T47D (cell line): ENCODE data around the gene CREBBP.

ENCODE experiments used
- DNase-seq, 2 experiments: peaks; one replicate each; pipeline versions ENCODE4 v3.0.0 to v3.0.0-alpha.2; 2011 to 2012; ENCODE audit warnings: low read depth in 1 of 2, low spot score in 1 of 2
- JUND ChIP-seq: IDR thresholded peaks from 2 replicates; pipeline ENCODE4 v1.6.1; 2012; ENCODE audit warnings: low read depth
- in situ Hi-C: cut with HindIII; loops from 2 replicates; pipeline ENCODE4 v1.10.0; 2016; ENCODE audit warnings: low sequenced_read_pairs, low pct_unique_long_range_greater_than_20kb

The CREBBP gene

DNA sequence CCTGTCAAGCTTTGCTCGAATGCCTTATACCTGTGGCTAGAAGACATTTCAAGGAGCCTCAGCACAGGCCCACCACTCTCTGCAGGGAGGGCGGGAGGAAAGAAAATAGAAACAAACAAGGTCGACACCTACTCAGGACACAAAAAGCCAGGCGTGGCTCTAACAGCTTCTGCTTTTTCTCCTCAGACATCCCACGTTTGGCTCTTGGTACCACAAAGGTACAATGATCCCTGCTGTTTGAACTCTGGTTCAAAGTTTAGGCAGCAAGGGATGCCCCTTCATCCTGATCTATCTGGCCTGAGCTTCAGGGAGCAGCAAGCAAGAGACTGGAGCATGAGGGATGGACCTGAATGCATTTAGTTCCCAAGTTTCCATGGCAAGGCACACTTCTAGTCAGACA lies 57.1 kb downstream of the CREBBP start:
- TF ChIP-seq JUND, result no peak
- in situ Hi-C loops, result no loop called here
- no peak for DNase-seq

DNA sequence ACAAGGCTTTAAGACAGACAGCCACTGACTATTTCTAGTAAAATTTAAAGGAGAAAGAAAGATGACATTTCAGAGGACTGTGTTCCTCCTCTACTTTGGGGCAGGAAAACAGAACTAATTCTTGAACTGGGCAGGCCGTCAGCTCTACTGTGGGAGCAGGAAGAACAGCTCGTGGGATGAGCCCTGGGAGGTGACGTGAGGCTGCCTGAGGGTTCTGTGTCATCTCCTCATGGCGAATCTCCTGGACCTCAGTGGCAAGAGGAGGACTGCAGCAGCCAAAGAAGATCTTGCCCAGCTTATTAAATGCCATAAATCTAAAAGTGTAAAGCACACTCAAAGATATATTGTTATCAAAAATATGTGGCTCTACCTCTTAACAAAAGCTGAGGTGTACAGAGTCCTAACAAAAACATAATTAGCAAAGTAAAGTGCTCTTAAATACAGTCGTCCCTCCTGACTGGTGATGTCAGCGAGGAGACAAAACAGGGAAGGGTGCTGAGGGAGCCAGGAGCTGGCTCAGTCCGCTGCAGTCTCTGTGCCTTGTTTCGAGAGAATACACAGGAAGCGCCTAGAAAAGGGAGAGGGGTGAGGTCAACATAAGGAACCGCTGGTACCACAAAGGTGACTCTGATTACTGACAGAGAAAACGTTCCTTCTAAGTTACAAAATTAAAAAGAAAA lies 58.0 kb downstream of the CREBBP start:
- in situ Hi-C loops, result no loop called here
- no peak for DNase-seq
- no peak for TF ChIP-seq JUND

DNA sequence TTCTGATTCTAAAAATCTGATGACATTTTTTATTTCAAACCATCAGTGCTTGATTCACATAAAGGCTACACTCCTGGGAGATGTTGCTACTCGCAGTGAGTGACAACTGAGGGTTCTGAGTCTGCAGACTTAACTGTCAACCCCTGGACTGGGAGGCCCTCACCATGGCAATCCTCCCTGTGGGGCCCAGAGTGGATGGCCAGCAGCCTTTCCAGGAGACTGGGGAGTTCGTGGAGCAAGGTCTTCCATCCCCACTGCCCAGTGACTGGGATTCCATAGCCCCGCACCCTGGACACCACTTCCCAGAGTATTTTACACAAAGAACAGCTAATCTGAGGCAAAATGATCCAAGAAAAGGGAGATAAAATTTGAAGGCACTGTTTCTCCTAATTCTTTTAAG lies 59.3 kb downstream of the CREBBP start:
- in situ Hi-C loops, result no loop called here
- DNase-seq, result no peak
- no peak for TF ChIP-seq JUND

DNA sequence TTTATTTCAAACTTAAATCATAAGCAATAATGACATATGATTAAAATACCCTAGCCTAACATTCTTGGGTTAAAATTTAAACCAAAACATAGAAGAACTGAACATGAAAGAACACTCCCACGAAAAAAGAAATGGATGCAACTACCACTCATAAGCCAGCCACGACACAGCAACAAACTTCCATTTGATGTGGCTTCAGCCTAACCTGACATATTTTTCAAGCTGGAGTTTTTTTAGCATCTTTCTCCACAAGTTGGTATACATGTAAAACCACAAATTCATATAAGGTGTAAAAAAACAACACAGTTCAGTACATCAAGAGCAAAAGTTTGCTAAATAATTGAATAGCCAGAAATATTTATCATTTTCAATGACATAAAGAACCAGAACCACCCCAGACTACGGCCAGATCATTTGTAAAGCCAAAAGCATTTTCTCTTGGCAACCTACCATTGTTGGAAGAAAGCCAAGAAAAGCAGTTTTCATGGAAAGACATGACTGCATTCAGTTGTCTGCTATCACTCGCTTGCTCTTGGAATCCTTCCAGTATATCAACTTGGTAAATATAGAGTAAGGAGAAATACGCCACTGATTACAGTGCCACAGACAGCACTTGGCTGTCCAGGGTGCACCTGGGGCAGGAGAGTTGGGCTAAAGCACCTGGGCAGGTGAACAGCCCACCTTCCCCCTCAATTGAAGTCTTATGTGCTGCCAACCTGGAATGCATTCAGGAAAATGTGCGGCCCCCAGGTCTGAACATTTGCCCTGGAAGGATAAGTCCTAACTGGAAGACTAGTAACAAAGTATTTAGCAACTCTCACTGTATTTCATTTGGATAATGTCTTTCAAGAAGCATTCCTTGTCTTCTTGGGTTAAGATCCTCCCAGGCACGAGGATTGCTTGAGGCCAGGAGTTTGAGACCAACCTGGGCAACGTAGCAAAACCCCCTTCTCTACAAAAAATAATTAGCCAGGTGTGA lies 60.5 kb downstream of the CREBBP start:
- in situ Hi-C loops, result no loop called here
- no peak for TF ChIP-seq JUND
- DNase-seq, result peak in 1 of 2 experiments; percentile 26

DNA sequence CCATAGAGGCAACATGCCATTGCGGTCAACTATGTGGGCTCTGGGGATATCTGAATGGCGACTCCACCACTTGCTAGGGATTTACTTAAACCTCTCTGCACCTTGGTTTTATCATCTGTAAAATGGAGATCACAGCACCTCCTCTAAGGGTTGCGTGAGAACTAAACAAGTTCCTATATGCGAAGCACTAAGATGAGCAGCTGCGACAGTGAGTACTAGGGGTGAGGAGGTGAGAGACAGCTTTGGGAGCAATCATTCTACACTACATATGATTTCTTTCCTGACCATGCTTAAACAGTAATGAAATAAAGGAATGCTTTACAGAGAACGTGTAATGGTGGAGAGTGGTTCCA lies 61.4 kb downstream of the CREBBP start:
- TF ChIP-seq JUND, result no peak
- in situ Hi-C loops, result no loop called here
- DNase-seq, result no peak

DNA sequence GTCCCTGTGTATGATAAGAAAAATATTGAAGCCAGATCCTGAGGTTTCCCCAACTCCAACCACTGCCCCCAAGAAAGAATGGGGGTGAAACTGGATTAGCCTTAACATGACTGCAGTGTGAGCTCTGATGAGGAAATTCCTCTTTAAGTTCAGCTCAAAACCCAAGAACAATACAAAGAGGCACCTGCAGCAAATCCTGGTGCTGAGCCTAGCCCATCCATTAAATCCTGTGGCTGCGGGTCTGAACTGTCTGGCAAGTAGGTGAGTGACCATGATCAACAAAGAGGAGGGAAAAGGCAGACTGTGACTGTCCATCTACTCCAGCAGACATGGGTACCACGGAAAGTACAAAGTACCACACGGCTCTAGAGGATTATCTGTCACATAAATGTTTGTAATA lies 64.2 kb downstream of the CREBBP start:
- no peak for TF ChIP-seq JUND
- in situ Hi-C loops, result no loop called here
- DNase-seq, result no peak

DNA sequence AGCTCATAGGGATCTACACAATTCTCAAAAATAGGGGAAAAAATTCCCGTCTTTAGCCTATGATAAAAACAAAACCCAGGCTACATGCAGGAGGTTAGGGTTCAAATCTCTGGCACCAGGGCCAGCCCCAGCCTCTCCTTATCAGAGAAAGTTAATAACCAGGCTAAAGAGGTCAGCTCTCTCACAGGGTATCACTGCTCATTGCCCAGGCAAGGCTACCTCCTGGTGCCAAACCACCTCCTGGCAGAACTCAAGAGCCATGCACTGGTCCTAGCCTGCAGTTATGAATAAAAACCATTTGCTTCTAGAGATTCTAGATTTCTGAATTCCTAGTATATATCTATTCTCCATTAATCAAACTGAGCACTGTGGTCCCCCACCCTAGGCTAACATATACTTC lies 65.8 kb downstream of the CREBBP start:
- in situ Hi-C loops, result no loop called here
- no peak for DNase-seq
- TF ChIP-seq JUND, result no peak

DNA sequence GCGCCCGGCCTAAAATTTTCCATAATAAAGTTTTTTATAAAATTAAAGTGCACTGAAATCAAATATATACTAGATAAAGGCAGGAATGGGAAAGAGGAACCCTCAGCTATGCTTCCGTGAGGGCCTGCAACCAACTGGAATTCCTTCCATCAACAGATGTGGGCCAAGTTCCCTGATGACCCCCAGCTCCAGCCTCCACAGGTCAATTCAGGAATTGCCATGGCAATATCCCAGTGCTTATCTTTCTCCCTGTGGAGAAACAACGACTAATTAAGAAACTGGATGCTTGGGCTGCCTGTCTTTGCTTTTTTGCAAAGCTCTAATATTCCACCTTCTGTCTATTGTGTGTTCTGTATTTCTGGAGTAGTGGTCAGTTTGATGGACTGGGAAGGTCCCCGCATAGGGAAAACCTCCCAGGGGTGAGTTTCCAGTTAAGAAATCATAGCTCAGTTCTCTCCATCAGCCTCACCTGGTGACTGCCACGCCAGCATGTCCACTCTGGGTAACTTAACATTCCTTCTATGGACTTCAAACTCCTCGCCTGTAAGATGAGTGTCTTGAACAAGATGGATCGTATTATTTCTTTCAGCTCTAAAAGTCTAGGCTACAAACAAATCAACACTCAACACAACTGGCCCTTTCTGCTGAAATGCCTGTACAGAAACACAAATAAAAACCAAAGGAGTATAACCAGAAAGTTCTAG lies 67.9 kb downstream of the CREBBP start:
- TF ChIP-seq JUND, result no peak
- no peak for DNase-seq
- in situ Hi-C loops, result no loop called here

DNA sequence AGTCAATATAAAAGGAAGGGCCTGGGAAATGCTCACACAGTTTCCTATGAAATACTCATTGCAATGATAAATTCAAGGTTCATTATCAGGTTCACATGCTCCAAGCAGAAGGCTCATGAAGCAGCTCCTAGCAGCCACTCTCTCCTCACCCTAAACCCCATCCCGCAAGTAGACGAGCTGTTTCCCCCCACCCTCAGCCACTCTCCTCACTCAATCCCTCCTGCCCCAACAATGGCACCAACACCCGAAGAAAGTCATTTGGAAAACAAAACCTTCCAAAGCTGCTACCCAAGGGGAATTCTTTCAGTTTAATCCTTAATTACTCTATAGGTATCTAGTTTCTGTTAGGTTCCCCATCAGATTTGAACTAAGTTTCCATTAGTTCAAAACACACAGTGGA lies 69.7 kb downstream of the CREBBP start:
- DNase-seq, result no peak
- TF ChIP-seq JUND, result no peak
- in situ Hi-C loops, result no loop called here

DNA sequence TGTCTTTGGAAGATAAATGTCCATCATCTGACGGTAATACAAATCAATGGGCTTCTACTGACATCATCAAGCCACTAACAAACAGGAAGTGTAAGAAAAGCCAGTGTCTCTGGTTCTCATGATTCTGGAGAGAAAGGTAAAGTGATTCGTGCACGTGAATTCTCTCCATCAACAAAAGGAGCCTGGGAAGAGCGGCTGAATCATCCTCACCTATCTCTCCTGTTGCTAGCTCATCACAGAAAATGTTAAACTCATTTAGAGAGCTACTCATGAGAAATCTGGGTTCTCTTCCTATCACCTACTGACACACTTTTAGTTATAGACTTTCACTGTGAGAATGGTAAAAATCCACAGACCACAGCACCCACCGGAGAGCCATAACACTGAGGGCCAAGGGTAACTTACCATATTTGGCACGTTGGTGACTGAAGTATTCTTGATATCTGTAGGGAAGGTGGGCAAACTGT lies 70.3 kb downstream of the CREBBP start:
- in situ Hi-C loops, result no loop called here
- TF ChIP-seq JUND, result no peak
- DNase-seq, result no peak

DNA sequence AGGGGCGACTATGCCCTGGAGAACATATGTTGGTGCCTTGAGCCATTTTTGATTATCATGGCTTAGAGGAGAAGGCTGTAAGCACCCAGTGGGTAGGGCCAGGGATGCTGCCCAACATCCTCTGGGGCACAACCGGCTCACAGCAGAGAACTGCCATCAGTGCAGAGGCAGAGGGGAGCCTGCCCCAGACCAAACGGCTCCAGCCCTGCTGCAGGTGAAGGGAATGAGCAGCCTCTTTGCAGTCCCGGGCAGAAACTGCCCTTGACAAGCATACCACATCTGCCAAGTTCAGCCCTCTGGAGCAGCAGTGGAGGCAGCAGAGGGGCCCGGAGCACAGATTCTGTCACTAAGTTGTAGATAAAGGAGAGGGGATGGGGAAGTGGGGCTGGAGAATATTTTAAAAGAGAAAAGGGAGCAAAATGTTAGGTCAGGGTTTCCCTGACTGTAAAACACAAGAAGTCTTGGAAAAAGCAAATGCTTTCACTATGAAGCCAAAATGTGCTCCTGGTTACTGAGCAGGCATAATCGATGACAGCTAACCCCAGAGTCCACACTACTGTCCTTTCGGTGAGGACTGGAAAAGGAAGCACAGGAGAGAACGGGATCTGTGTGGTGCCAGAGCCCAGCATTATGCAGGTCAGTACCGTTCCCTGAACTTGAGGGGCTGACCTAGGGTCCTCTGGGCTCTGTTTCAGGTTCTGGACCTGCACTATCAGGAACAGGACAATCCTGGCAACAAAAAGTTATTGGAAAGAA lies 72.0 kb downstream of the CREBBP start:
- no peak for TF ChIP-seq JUND
- no peak for DNase-seq
- in situ Hi-C loops, result no loop called here
